Skeletal muscle tissue (tissue), 4 donors: ENCODE data around the gene MRGPRF. TPM values are rescaled to one million over a fixed set of nuclear protein-coding genes. Genes with fewer than 3 reads are reported as not detected.
"Not testable (repeated sequence)": the region's sequence is repeated elsewhere in the genome, so short reads cannot be mapped to it uniquely, and the experiment has no call there.

Experiments
- H3K27ac ChIP-seq: one replicate; pipeline ENCODE4 v1.7.0; 2013; ENCODE audit warnings: mild to moderate bottlenecking, low read depth, low read length, inconsistent platforms
- H3K27me3 ChIP-seq, 3 donors: one replicate each; pipeline ENCODE4 v1.7.0; 2013; ENCODE audit warnings: low read length in 3 of 3; ENCODE audit not compliant: control insufficient read depth in 3 of 3, insufficient read depth in 3 of 3
- H3K36me3 ChIP-seq, 3 donors: one replicate each; pipeline ENCODE4 v1.7.0; 2013; ENCODE audit warnings: low read length in 3 of 3; ENCODE audit not compliant: control insufficient read depth in 3 of 3, insufficient read depth in 3 of 3
- H3K4me1 ChIP-seq, 3 donors: one replicate each; pipeline ENCODE4 v1.7.0; 2013; ENCODE audit warnings: low read length in 3 of 3, mild to moderate bottlenecking in 3 of 3; ENCODE audit not compliant: control insufficient read depth in 3 of 3, insufficient read depth in 3 of 3
- H3K4me3 ChIP-seq, 3 donors: one replicate each; pipeline ENCODE4 v1.7.0; 2013; ENCODE audit warnings: low read length in 3 of 3
- H3K9ac ChIP-seq, 3 donors: one replicate each; pipeline ENCODE4 v1.7.0; 2013; ENCODE audit warnings: low read length in 3 of 3, mild to moderate bottlenecking in 3 of 3, moderate library complexity in 2 of 3, low read depth in 1 of 3
- H3K9me3 ChIP-seq, 3 donors: one replicate each; pipeline ENCODE4 v1.7.0; 2013; ENCODE audit warnings: low read length in 3 of 3; ENCODE audit not compliant: control insufficient read depth in 3 of 3
- total RNA-seq: library from RNA; depleted of rRNA; stranded (reverse); fragments of >200 nt; gene quantifications from one replicate; pipeline ENCODE4 v1.2.3, GENCODE V29; 2014
- donor health status: Osteomylitis.

Gene MRGPRF
- total RNA-seq, 1 donor from 2014 or later = 16.7 TPM

DNA sequence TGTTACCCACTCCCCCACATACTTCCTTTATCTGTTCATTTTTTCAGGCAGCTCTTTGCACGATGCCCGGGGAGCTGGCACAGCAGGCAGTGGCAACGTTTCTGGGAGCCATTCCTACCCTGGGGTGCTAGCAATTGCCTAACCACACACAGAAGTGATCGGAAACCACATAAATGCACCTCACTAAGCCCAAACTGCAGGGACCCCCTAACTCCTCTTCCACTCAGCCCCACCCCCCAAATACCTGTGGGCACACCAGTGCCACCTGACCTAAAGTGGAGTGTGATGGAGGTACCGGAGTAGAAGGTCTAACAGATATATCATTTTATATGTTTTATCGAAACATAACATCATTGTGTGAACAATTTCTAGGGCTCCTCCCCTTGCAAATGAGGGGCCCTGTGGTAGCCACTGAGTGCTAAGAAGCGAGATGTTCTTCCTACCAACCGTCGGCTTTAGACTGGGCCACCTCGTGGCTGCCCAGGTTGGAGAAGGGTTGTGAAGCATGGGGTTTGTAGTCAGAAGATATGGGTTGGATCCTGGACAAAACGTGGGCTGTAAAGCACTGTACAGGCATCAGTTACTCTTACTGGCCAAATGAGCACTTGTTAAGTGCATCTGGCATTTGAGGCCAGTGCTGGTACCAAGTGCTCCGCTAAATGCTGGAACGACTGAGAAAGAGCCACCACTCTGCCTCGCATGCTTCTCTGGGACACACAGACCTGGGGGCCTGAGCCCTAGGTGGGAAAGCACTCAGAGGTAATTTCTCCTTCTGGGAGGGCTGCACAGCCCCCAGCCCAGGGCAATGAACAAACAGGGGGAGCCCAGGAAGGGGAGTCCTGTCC is 35.0 kb downstream of the MRGPRF start:
- Histone ChIP-seq H3K4me3 (no peak overlapping the region), H3K27ac (no peak overlapping the region), H3K9ac (no peak overlapping the region), H3K9me3 (no peaks in the 10 kb centered on the region), H3K4me1 (peaks cover 5 to 16% (median 14%) of the 10 kb centered on the region in 3 donors), H3K27me3 (peaks cover 8 to 21% (median 17%) of the 10 kb centered on the region in 3 donors), H3K36me3 (no peaks in the 10 kb centered on the region)

DNA sequence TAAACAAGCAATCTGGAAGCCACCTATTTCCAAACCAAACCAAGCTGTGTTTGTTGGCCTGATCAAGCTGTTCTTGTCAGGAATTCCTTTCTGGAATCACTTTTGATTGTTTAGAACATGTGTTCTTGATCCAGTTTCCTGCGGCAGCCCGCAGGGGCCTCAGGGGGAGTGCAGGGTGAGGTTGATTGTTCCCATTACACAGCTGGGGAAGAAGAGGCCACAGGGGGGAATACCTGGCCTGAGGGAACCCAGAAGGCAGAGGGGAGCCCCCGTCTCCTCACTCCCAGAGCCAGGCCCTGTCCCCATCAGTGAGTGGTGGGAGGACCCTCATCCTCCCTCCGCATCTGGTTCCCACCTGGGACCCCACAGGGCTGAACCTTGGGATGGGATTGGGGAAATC is 36.5 kb downstream of the MRGPRF start:
- Histone ChIP-seq H3K4me1 (peaks cover 5 to 16% (median 14%) of the 10 kb centered on the region in 3 donors), H3K36me3 (no peaks in the 10 kb centered on the region), H3K9me3 (no peaks in the 10 kb centered on the region), H3K27me3 (peaks cover 8 to 21% (median 17%) of the 10 kb centered on the region in 3 donors), H3K27ac (no peak overlapping the region), H3K9ac (no peak overlapping the region), H3K4me3 (no peak overlapping the region)

DNA sequence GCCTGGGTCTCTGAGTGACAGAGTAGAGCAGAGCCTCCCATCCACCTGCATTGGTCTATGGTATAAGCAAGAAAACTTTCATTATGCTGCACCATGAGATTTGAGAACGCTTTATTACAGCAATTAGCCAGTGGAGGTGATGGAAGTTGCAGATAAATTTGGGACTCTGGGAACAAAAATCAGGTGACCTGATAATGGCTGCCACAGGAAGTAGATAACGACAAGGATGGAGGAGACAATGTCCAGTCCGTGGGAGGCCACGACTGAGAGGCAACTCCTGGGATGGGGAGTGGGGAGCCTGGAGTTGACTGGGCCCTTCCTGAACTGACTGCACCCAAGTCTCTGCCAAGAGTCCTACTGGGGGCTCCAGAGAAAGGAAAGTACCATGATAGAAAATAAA is 37.0 kb downstream of the MRGPRF start:
- H3K27ac ChIP-seq = no peak overlapping the region
- peaks cover 8 to 22% (median 17%) of the 10 kb centered on the region in 3 donors for H3K27me3 ChIP-seq
- H3K9me3 ChIP-seq = no peaks in the 10 kb centered on the region
- no peaks in the 10 kb centered on the region for H3K36me3 ChIP-seq
- H3K4me1 ChIP-seq = peaks cover 5 to 16% (median 14%) of the 10 kb centered on the region in 3 donors
- no peak overlapping the region for H3K9ac ChIP-seq
- H3K4me3 ChIP-seq = no peak overlapping the region

- Histone ChIP-seq H3K27ac (no peak overlapping the region), H3K36me3 (no peaks in the 10 kb centered on the region), H3K27me3 (peaks cover 4 to 16% (median 12%) of the 10 kb centered on the region in 3 donors), H3K4me1 (peaks cover 5 to 16% (median 14%) of the 10 kb centered on the region in 3 donors), H3K9me3 (no peaks in the 10 kb centered on the region), H3K9ac (no peak overlapping the region), H3K4me3 (no peak overlapping the region)
Observed at GRCh38 chr11:68974421-68975194, 38.4 kb downstream of the MRGPRF start.

DNA sequence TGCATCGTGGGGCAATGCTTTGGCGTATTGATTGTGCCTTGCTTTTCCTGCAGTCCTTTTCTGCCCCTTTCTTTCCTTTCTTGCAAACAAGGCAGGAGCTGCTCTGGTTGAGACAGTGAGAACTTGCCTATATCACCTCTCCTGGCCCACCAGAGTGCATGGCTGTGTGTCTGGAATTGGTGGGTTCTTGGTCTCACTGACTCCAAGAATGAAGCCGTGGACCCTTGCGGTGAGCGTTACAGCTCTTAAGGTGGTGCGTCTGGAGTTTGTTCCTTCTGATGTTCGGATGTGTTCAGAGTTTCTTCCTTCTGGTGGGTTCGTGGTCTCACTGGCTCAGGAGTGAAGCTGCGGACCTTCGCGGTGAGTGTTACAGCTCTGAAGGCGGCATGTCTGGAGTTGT is 39.3 kb downstream of the MRGPRF start:
- H3K36me3 ChIP-seq, H3K9me3 ChIP-seq, H3K4me3 ChIP-seq, H3K27ac ChIP-seq: not testable (repeated sequence)
- H3K4me1 ChIP-seq = peaks cover under 1 to 10% (median 7%) of the 10 kb centered on the region in 3 donors
- peak overlapping the region in 1 of 3 donors; percentile 2 for H3K9ac ChIP-seq
- peaks cover under 1 to 11% (median 6%) of the 10 kb centered on the region in 3 donors for H3K27me3 ChIP-seq

DNA sequence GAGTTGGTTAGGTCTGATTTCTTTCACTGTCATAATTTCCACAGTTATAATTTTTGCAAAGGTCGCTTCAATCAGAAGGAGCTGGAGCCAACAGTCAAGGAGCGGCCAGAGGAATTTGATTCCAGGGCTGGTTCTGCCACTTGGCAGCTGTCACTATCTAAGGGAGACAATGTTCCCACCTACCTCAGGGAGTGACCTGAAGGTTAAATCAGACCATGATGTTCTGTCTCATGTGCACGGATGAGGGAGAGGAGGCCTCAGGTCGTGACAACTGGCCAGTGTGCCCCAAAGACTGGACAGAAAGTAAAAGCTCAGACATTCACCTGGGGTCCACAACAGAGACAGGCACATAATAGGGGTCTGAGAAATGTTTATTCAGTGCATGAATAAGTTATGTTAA is 39.8 kb downstream of the MRGPRF start:
- no peak overlapping the region for H3K4me3 ChIP-seq
- no peak overlapping the region for H3K9ac ChIP-seq
- no peaks in the 10 kb centered on the region for H3K9me3 ChIP-seq
- no peak overlapping the region for H3K27ac ChIP-seq
- no peaks in the 10 kb centered on the region for H3K36me3 ChIP-seq
- peaks cover 4 to 12% (median 7%) of the 10 kb centered on the region in 3 donors for H3K27me3 ChIP-seq
- peaks cover 0 to 6% (median 2%) of the 10 kb centered on the region in 3 donors for H3K4me1 ChIP-seq

DNA sequence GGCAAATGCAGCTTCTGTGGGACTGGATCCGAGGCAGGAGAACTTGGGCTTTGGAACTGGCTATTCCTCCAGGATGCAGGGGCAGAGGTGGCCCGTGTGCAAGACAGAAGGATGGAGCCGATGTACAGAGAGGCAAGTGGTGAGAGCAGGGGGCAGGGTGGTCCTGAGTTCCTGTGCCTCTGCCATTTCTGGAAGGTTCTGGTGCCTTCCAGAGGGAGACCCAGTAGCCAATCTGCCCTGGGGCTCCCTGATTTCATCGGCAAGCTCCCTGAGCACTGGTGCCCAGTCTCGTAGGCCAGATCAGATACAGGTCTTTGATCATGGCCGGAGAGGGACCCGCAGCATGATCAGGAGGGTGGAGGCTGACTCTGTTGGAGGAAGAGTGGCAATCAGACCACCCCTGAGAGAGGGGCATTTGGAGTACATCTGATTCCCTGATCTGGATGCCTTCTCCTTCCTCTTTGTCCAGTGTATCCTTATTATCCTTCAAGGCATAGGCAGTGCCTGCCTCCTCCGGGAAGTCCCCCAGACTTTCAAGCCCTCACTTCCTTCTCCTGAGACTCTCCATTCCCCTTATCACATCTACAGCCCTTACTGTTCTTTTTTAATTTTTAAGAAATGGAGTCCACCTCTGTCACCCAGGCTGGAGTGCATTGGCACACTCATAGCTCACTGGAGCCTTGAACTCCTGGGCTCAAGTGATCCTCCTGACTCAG is 42.0 kb downstream of the MRGPRF start:
- Histone ChIP-seq H3K9ac (no peak overlapping the region), H3K27me3 (peaks cover 6 to 17% (median 15%) of the 10 kb centered on the region in 3 donors), H3K36me3 (no peaks in the 10 kb centered on the region), H3K4me3 (no peak overlapping the region), H3K4me1 (peaks cover 0 to 1% (median 0%) of the 10 kb centered on the region in 3 donors), H3K27ac (no peak overlapping the region), H3K9me3 (no peaks in the 10 kb centered on the region)

DNA sequence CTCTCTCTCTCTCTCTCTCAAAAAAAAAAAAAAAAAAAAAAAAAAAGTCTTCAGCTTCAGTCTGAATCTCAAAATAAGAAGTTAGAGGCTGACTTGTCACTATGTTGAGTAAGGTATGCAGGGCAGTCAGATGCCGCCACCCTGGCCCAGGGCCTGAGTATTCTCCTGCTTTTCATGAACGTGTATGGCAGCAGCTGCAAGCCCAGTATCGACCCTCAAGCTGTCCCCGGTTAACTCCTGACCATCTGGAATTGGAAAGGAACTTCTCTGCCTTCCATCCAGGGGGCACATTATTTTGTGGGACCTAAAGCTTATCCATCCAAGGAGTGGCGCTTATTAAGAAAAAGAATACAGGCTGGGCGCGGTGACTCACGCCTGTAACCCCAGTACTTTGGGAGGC is 43.7 kb downstream of the MRGPRF start:
- Histone ChIP-seq H3K36me3 (no peaks in the 10 kb centered on the region), H3K9me3 (no peaks in the 10 kb centered on the region)

GRCh38 chr11:68968306-68969250 is 44.5 kb downstream of the MRGPRF start:
- Histone ChIP-seq H3K9ac (no peak overlapping the region), H3K9me3 (peaks cover 0 to 3% (median 2%) of the 10 kb centered on the region in 3 donors), H3K4me1 (no peaks in the 10 kb centered on the region), H3K4me3 (no peak overlapping the region), H3K27ac (no peak overlapping the region), H3K27me3 (peaks cover 14 to 25% (median 21%) of the 10 kb centered on the region in 3 donors), H3K36me3 (no peaks in the 10 kb centered on the region)

More for the DNA sequence above, 43.7 kb downstream of the MRGPRF start:
- Histone ChIP-seq H3K27me3 (peaks cover 7 to 21% (median 21%) of the 10 kb centered on the region in 3 donors), H3K27ac (no peak overlapping the region), H3K4me3 (no peak overlapping the region), H3K9ac (no peak overlapping the region), H3K4me1 (no peaks in the 10 kb centered on the region)
